Cardiac atrium fibroblast (primary cell): ENCODE results near the gene TNFRSF18. TPM values are rescaled to one million over a fixed set of nuclear protein-coding genes. Genes with fewer than 3 reads are reported as not detected.

ENCODE experiments used
- total RNA-seq: library from RNA; depleted of rRNA; stranded (reverse); fragments of >200 nt; gene quantifications from 2 replicates; pipeline ENCODE4 v1.2.3, GENCODE V29; 2015

Gene TNFRSF18
- total RNA-seq = not detected in 2 replicates

GRCh38 chr1:1206376-1206965 is at the start of gene TNFRSF18:
TNFRSF18 (minus strand) TSS chr1:1206592; CDS start chr1:1206571, 21 bp downstream.

GRCh38 chr1:1246577-1247340 is 40.4 kb upstream of the TNFRSF18 start, which contains the start of gene C1QTNF12:
C1QTNF12 (minus strand) TSS chr1:1246722; CDS start chr1:1246690, 32 bp downstream.

GRCh38 chr1:1232208-1232795 is 25.9 kb upstream of the TNFRSF18 start, which contains the start of gene B3GALT6:
B3GALT6 (plus strand) TSS chr1:1232237; CDS start chr1:1232279, 42 bp downstream.

GRCh38 chr1:1231400-1232207 is 25.2 kb upstream of the TNFRSF18 start, which contains the start of gene SDF4:
SDF4 (minus strand) TSS chr1:1232001; CDS start chr1:1228772, 3,229 bp downstream.

GRCh38 chr1:1213345-1214265 is 7.2 kb upstream of the TNFRSF18 start, which contains the start of gene TNFRSF4:
TNFRSF4 (minus strand) TSS chr1:1214153; CDS start chr1:1214127, 26 bp downstream.

GRCh38 chr1:1173793-1174415 is 32.5 kb downstream of the TNFRSF18 start, which contains the start of gene TTLL10:
TTLL10 (plus strand) TSS chr1:1173880; CDS start chr1:1179216, 5,336 bp downstream.

Other genes starting within 250 kb of the TNFRSF18 start
- gene NOC2L, start 247.3 kb downstream of the TNFRSF18 start, total RNA-seq = 66.1 and 68.4 TPM in 2 replicates
- 8.1 and 8.5 TPM in 2 replicates for gene KLHL17, start 246.0 kb downstream of the TNFRSF18 start, total RNA-seq
- 0.49 TPM in 1 of 2 replicates, not detected in the other for gene PLEKHN1, start 240.1 kb downstream of the TNFRSF18 start, total RNA-seq
- not detected in 2 replicates for gene PERM1, start 224.5 kb downstream of the TNFRSF18 start, total RNA-seq
- 30.8 and 30.9 TPM in 2 replicates for gene HES4, start 206.5 kb downstream of the TNFRSF18 start, total RNA-seq
- 42.6 and 63.2 TPM in 2 replicates for gene ISG15, start 193.1 kb downstream of the TNFRSF18 start, total RNA-seq
- 46.4 and 71.8 TPM in 2 replicates for gene AGRN, start 186.5 kb downstream of the TNFRSF18 start, total RNA-seq
- not detected in 2 replicates for gene RNF223, start 132.3 kb downstream of the TNFRSF18 start, total RNA-seq
- 8.4 and 16.6 TPM in 2 replicates for gene C1orf159, start 90.5 kb downstream of the TNFRSF18 start, total RNA-seq
- not detected in 2 replicates for gene TTLL10, start 32.7 kb downstream of the TNFRSF18 start, total RNA-seq
- 1.9 TPM in 1 of 2 replicates, not detected in the other for gene TNFRSF4, start 7.6 kb upstream of the TNFRSF18 start, total RNA-seq
- 231 and 251 TPM in 2 replicates for gene SDF4, start 25.4 kb upstream of the TNFRSF18 start, total RNA-seq
- 21.7 and 38.4 TPM in 2 replicates for gene B3GALT6, start 25.6 kb upstream of the TNFRSF18 start, total RNA-seq
- 4.0 TPM in 1 of 2 replicates, not detected in the other for gene C1QTNF12, start 40.1 kb upstream of the TNFRSF18 start, total RNA-seq
- 31.1 and 39.7 TPM in 2 replicates for gene UBE2J2, start 67.3 kb upstream of the TNFRSF18 start, total RNA-seq
- 0.16 and 0.90 TPM in 2 replicates for gene SCNN1D, start 73.8 kb upstream of the TNFRSF18 start, total RNA-seq
- gene ACAP3, start 101.3 kb upstream of the TNFRSF18 start, total RNA-seq = 20.4 and 39.4 TPM in 2 replicates
- 25.8 and 28.7 TPM in 2 replicates for gene PUSL1, start 102.0 kb upstream of the TNFRSF18 start, total RNA-seq
- gene INTS11, start 118.1 kb upstream of the TNFRSF18 start, total RNA-seq = 64.3 and 78.3 TPM in 2 replicates
- gene CPTP, start 118.2 kb upstream of the TNFRSF18 start, total RNA-seq = 31.1 and 32.6 TPM in 2 replicates
- gene TAS1R3, start 124.7 kb upstream of the TNFRSF18 start, total RNA-seq = under 0.01 and 0.49 TPM in 2 replicates
- 43.1 and 48.4 TPM in 2 replicates for gene DVL1, start 142.8 kb upstream of the TNFRSF18 start, total RNA-seq
- 121 and 139 TPM in 2 replicates for gene MXRA8, start 152.0 kb upstream of the TNFRSF18 start, total RNA-seq
- 117 and 148 TPM in 2 replicates for gene AURKAIP1, start 168.6 kb upstream of the TNFRSF18 start, total RNA-seq
- 79.7 and 127 TPM in 2 replicates for gene CCNL2, start 192.7 kb upstream of the TNFRSF18 start, total RNA-seq
- 76.9 and 98.2 TPM in 2 replicates for gene MRPL20, start 200.7 kb upstream of the TNFRSF18 start, total RNA-seq
- gene ANKRD65, start 214.7 kb upstream of the TNFRSF18 start, total RNA-seq = 2.2 TPM in 1 of 2 replicates, not detected in the other
- 17.7 and 32.0 TPM in 2 replicates for gene VWA1, start 229.1 kb upstream of the TNFRSF18 start, total RNA-seq
- gene ATAD3C, start 243.1 kb upstream of the TNFRSF18 start, total RNA-seq = not detected in 2 replicates